IPS-15b (cell line): ENCODE measurements around the gene TYW1.
"Not testable (repeated sequence)": the region's sequence is repeated elsewhere in the genome, so short reads cannot be mapped to it uniquely, and the experiment has no call there.

Experiments
- H3K27me3 ChIP-seq: one replicate; pipeline ENCODE4 v1.6.1; 2013; ENCODE audit warnings: low read length; ENCODE audit not compliant: control insufficient read depth, insufficient read depth
- H3K36me3 ChIP-seq: one replicate; pipeline ENCODE4 v1.6.1; 2013; ENCODE audit warnings: low read length; ENCODE audit not compliant: control insufficient read depth, insufficient read depth
- H3K4me1 ChIP-seq: one replicate; pipeline ENCODE4 v1.6.1; 2013; ENCODE audit warnings: mild to moderate bottlenecking, low read length; ENCODE audit not compliant: control insufficient read depth, insufficient read depth
- H3K4me3 ChIP-seq: one replicate; pipeline ENCODE4 v1.5.1; 2013; ENCODE audit warnings: low read depth, low read length
- H3K9ac ChIP-seq: one replicate; pipeline ENCODE4 v1.6.1; 2013; ENCODE audit warnings: low read depth, mild to moderate bottlenecking, low read length
- H3K9me3 ChIP-seq: one replicate; pipeline ENCODE4 v1.6.1; 2013; ENCODE audit warnings: mild to moderate bottlenecking, low read length; ENCODE audit not compliant: control insufficient read depth, insufficient read depth

Gene TYW1

GRCh38 chr7:67033251-67033650, 36.6 kb downstream of the TYW1 start:
- no peak overlapping the region for H3K4me3 ChIP-seq
- no peaks in the 10 kb centered on the region for H3K4me1 ChIP-seq
- no peaks in the 10 kb centered on the region for H3K9me3 ChIP-seq
- H3K27me3 ChIP-seq: no peaks in the 10 kb centered on the region
- H3K36me3 ChIP-seq: peaks cover 5% of the 10 kb centered on the region
- no peak overlapping the region for H3K9ac ChIP-seq

- not testable (repeated sequence) for H3K36me3 ChIP-seq, H3K4me1 ChIP-seq, H3K27me3 ChIP-seq, H3K9ac ChIP-seq, H3K9me3 ChIP-seq, H3K4me3 ChIP-seq
These were observed 40.1 kb downstream of the TYW1 start for GRCh38 chr7:67036432-67037395.

GRCh38 chr7:67040832-67041231, 44.2 kb downstream of the TYW1 start:
- not testable (repeated sequence) for H3K9ac ChIP-seq, H3K9me3 ChIP-seq, H3K4me3 ChIP-seq, H3K4me1 ChIP-seq, H3K27me3 ChIP-seq, H3K36me3 ChIP-seq

GRCh38 chr7:67042781-67043558, 46.3 kb downstream of the TYW1 start:
- H3K36me3 ChIP-seq, H3K27me3 ChIP-seq, H3K4me1 ChIP-seq, H3K9me3 ChIP-seq, H3K4me3 ChIP-seq, H3K9ac ChIP-seq: not testable (repeated sequence)

GRCh38 chr7:67043559-67043930, 46.9 kb downstream of the TYW1 start:
- not testable (repeated sequence) for H3K4me3 ChIP-seq, H3K9ac ChIP-seq, H3K9me3 ChIP-seq, H3K4me1 ChIP-seq, H3K36me3 ChIP-seq, H3K27me3 ChIP-seq

- H3K9me3 ChIP-seq: no peaks in the 10 kb centered on the region
- H3K27me3 ChIP-seq: no peaks in the 10 kb centered on the region
- no peak overlapping the region for H3K4me3 ChIP-seq
- H3K4me1 ChIP-seq: no peaks in the 10 kb centered on the region
- H3K9ac ChIP-seq: no peak overlapping the region
- H3K36me3 ChIP-seq: no peaks in the 10 kb centered on the region
These were observed 48.9 kb downstream of the TYW1 start for GRCh38 chr7:67045496-67045995.

- not testable (repeated sequence) for H3K9ac ChIP-seq, H3K9me3 ChIP-seq, H3K4me1 ChIP-seq, H3K36me3 ChIP-seq, H3K4me3 ChIP-seq, H3K27me3 ChIP-seq
These were observed 50.2 kb downstream of the TYW1 start for GRCh38 chr7:67046819-67047218.

- H3K36me3 ChIP-seq, H3K4me1 ChIP-seq, H3K9ac ChIP-seq, H3K4me3 ChIP-seq, H3K9me3 ChIP-seq, H3K27me3 ChIP-seq: not testable (repeated sequence)
These were observed 53.3 kb downstream of the TYW1 start for GRCh38 chr7:67049908-67050307.

GRCh38 chr7:67052161-67052560, 55.5 kb downstream of the TYW1 start:
- not testable (repeated sequence) for H3K4me1 ChIP-seq, H3K9me3 ChIP-seq, H3K27me3 ChIP-seq, H3K9ac ChIP-seq, H3K36me3 ChIP-seq, H3K4me3 ChIP-seq

GRCh38 chr7:67056683-67057082, 60.0 kb downstream of the TYW1 start:
- H3K4me1 ChIP-seq: no peaks in the 10 kb centered on the region
- H3K9ac ChIP-seq: no peak overlapping the region
- H3K9me3 ChIP-seq: no peaks in the 10 kb centered on the region
- no peak overlapping the region for H3K4me3 ChIP-seq
- H3K36me3 ChIP-seq: no peaks in the 10 kb centered on the region
- H3K27me3 ChIP-seq: no peaks in the 10 kb centered on the region

- not testable (repeated sequence) for H3K9me3 ChIP-seq, H3K36me3 ChIP-seq
These were observed 64.7 kb downstream of the TYW1 start for GRCh38 chr7:67061321-67061720.

GRCh38 chr7:67062802-67063201, 66.2 kb downstream of the TYW1 start:
- H3K27me3 ChIP-seq, H3K4me3 ChIP-seq, H3K4me1 ChIP-seq, H3K36me3 ChIP-seq, H3K9ac ChIP-seq, H3K9me3 ChIP-seq: not testable (repeated sequence)

More at GRCh38 chr7:67061321-67061720, 64.7 kb downstream of the TYW1 start:
- H3K27me3 ChIP-seq, H3K4me1 ChIP-seq, H3K4me3 ChIP-seq, H3K9ac ChIP-seq: not testable (repeated sequence)
